Mammary epithelial cell (primary cell): ENCODE data around the gene RAD51B.

Experiments
- CTCF ChIP-seq, 2 donors: IDR thresholded peaks in 1 of 2; conservative IDR thresholded peaks in 1 of 2; 2 replicates each; pipeline ENCODE4 v1.5.1; 2011 to 2012; ENCODE audit warnings: inconsistent platforms in 2 of 2, low read length in 2 of 2, mild to moderate bottlenecking in 2 of 2, control low read depth in 1 of 2, low read depth in 1 of 2; ENCODE audit not compliant: insufficient read depth in 1 of 2; ENCODE audit errors: extremely low read depth in 1 of 2
- EZH2 ChIP-seq: IDR thresholded peaks from 2 replicates; pipeline ENCODE4 v1.6.1; 2012; ENCODE audit warnings: low read length, inconsistent platforms, borderline replicate concordance

GRCh38 chr14:68516342-68516741, 696.8 kb downstream of the RAD51B start:
- TF ChIP-seq EZH2 (no peak), CTCF (conservative IDR thresholded peaks at IDR 0.05 in 1 of 2, IDR thresholded peaks at IDR 0.05 in 1 of 2; ENCODE audit: extremely low read depth in 1 of 2, insufficient read depth in 1 of 2, low read depth in 1 of 2, low read length in 2 of 2) (no peak)
